Liver (tissue), 9 donors: ENCODE measurements around the gene HTR4. TPM values are rescaled to one million over a fixed set of nuclear protein-coding genes. Genes with fewer than 3 reads are reported as not detected.

Experiments
- DNase-seq: peaks from one replicate; pipeline ENCODE4 v3.0.0-alpha.2; 2017; ENCODE audit warnings: low spot score
- H3K27ac ChIP-seq, 2 donors: one replicate each; pipeline ENCODE4 v1.7.0; 2013; ENCODE audit warnings: inconsistent platforms in 2 of 2, low read length in 2 of 2, control low read depth in 1 of 2, low read depth in 1 of 2, mild to moderate bottlenecking in 1 of 2
- H3K27me3 ChIP-seq, 4 donors: one replicate each; pipeline versions ENCODE4 v1.6.1 to v1.7.0; 2013; ENCODE audit warnings: low read length in 3 of 4, inconsistent platforms in 1 of 4, mild to moderate bottlenecking in 1 of 4, moderate library complexity in 1 of 4; ENCODE audit not compliant: control insufficient read depth in 4 of 4, insufficient read depth in 4 of 4
- H3K36me3 ChIP-seq, 4 donors: one replicate each; pipeline versions ENCODE4 v1.6.1 to v1.7.0; 2013; ENCODE audit warnings: low read length in 3 of 4, mild to moderate bottlenecking in 3 of 4, low read depth in 1 of 4, moderate library complexity in 1 of 4; ENCODE audit not compliant: control insufficient read depth in 4 of 4, insufficient read depth in 3 of 4
- H3K4me1 ChIP-seq, 4 donors: one replicate each; pipeline versions ENCODE4 v1.6.1 to v1.7.0; 2013; ENCODE audit warnings: low read length in 3 of 4, mild to moderate bottlenecking in 3 of 4, moderate library complexity in 1 of 4; ENCODE audit not compliant: control insufficient read depth in 4 of 4, insufficient read depth in 4 of 4
- H3K4me3 ChIP-seq, 3 donors: one replicate each; pipeline versions ENCODE4 v1.6.1 to v1.7.0; 2013; ENCODE audit warnings: low read length in 3 of 3, control low read depth in 1 of 3, low read depth in 1 of 3, mild to moderate bottlenecking in 1 of 3
- H3K9ac ChIP-seq, 2 donors: one replicate each; pipeline ENCODE4 v1.7.0; 2013; ENCODE audit warnings: low read length in 2 of 2, mild to moderate bottlenecking in 2 of 2, moderate library complexity in 2 of 2, control low read depth in 1 of 2, low read depth in 1 of 2
- H3K9me3 ChIP-seq, 4 donors: one replicate each; pipeline versions ENCODE4 v1.6.1 to v1.7.0; 2013; ENCODE audit warnings: low read length in 3 of 4; ENCODE audit not compliant: control insufficient read depth in 4 of 4
- EGR1 ChIP-seq, 2 donors: IDR thresholded peaks; 2 replicates each; pipeline ENCODE4 v1.6.1; 2016 to 2018; ENCODE audit warnings: antibody characterized with exemption in 2 of 2, low read depth in 2 of 2
- FOXA2 ChIP-seq: IDR thresholded peaks from 2 replicates; pipeline ENCODE4 v1.6.1; 2016; ENCODE audit warnings: antibody characterized with exemption
- GABPA ChIP-seq, 2 donors: IDR thresholded peaks in 1 of 2; conservative IDR thresholded peaks in 1 of 2; 2 replicates each; pipeline ENCODE4 v1.6.1; 2016; ENCODE audit warnings: antibody characterized with exemption in 2 of 2, mild to moderate bottlenecking in 1 of 2, moderate library complexity in 1 of 2
- HNF4G ChIP-seq: IDR thresholded peaks from 2 replicates; pipeline ENCODE4 v1.6.1; 2016; ENCODE audit warnings: antibody characterized with exemption
- MAX ChIP-seq: IDR thresholded peaks from 2 replicates; pipeline ENCODE4 v1.6.1; 2016; ENCODE audit warnings: antibody characterized with exemption
- RAD21 ChIP-seq, 2 donors: IDR thresholded peaks; 2 replicates each; pipeline ENCODE4 v1.6.1; 2016; ENCODE audit warnings: antibody characterized with exemption in 2 of 2, mild to moderate bottlenecking in 2 of 2
- RXRA ChIP-seq, 2 donors: IDR thresholded peaks; 2 replicates each; pipeline ENCODE4 v1.6.1; 2017 to 2018; ENCODE audit warnings: antibody characterized with exemption in 2 of 2, mild to moderate bottlenecking in 1 of 2
- YY1 ChIP-seq: IDR thresholded peaks from 2 replicates; pipeline ENCODE4 v1.6.1; 2016; ENCODE audit warnings: antibody characterized with exemption, mild to moderate bottlenecking
- WGBS: extraction: QIAGEN DNeasy Blood & Tissue Kit; methylation state at CpG from one replicate; pipeline ENCODE4 v1.1.7; 2013; 5-methylcytosine and 5-hydroxymethylcytosine counted together
- polyA plus RNA-seq, 2 donors: library from polyadenylated mRNA; stranded (reverse) in 1 of 2; unstranded in 1 of 2; fragments of 200-250 nt in 1 of 2; fragments of >200 nt in 1 of 2; fragmentation: Nextera tagmentation in 1 of 2; extraction: Ambion mirVana in 1 of 2; gene quantifications; one replicate each; pipeline versions ENCODE4 v1.2.1 to v1.2.3, GENCODE V29; 2013 to 2015
- total RNA-seq, 2 donors: library from RNA; depleted of rRNA; stranded (reverse); fragments of >200 nt; gene quantifications; one replicate each; pipeline ENCODE4 v1.2.3, GENCODE V29; 2014
- TF ChIP-seq, protein P1 (sequence below): IDR thresholded peaks from 2 replicates; pipeline ENCODE4 v1.6.1; 2016; ENCODE audit warnings: antibody characterized with exemption, mild to moderate bottlenecking
- TF ChIP-seq, protein P2 (sequence below): IDR thresholded peaks from 2 replicates; pipeline ENCODE4 v1.6.1; 2016; ENCODE audit warnings: antibody characterized with exemption
- TF ChIP-seq, protein P3 (sequence below): IDR thresholded peaks from 2 replicates; pipeline ENCODE4 v1.6.1; 2016; ENCODE audit warnings: antibody characterized with exemption
- donor health status: healthy.
- donor health status: healthy.
- donor health status: healthy.
- donor health status: healthy.
- donor health status: healthy.

The HTR4 gene
- total and polyA plus RNA-seq, 4 donors, result 0.19 to 2.4 (median 0.98) TPM

- TF ChIP-seq, protein P1, sequence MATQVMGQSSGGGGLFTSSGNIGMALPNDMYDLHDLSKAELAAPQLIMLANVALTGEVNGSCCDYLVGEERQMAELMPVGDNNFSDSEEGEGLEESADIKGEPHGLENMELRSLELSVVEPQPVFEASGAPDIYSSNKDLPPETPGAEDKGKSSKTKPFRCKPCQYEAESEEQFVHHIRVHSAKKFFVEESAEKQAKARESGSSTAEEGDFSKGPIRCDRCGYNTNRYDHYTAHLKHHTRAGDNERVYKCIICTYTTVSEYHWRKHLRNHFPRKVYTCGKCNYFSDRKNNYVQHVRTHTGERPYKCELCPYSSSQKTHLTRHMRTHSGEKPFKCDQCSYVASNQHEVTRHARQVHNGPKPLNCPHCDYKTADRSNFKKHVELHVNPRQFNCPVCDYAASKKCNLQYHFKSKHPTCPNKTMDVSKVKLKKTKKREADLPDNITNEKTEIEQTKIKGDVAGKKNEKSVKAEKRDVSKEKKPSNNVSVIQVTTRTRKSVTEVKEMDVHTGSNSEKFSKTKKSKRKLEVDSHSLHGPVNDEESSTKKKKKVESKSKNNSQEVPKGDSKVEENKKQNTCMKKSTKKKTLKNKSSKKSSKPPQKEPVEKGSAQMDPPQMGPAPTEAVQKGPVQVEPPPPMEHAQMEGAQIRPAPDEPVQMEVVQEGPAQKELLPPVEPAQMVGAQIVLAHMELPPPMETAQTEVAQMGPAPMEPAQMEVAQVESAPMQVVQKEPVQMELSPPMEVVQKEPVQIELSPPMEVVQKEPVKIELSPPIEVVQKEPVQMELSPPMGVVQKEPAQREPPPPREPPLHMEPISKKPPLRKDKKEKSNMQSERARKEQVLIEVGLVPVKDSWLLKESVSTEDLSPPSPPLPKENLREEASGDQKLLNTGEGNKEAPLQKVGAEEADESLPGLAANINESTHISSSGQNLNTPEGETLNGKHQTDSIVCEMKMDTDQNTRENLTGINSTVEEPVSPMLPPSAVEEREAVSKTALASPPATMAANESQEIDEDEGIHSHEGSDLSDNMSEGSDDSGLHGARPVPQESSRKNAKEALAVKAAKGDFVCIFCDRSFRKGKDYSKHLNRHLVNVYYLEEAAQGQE, result no peak
- TF ChIP-seq RAD21 (IDR thresholded peaks at IDR 0.05) (no peak), RXRA (IDR thresholded peaks at IDR 0.05) (no peak)
Measured at GRCh38 chr5:148514344-148514743, 140.0 kb downstream of the HTR4 start (continued).

GRCh38 chr5:148512498-148512897, 141.8 kb downstream of the HTR4 start:
- DNase-seq, result no peak
- TF ChIP-seq EGR1 (IDR thresholded peaks at IDR 0.05; ENCODE audit: low read depth in 2 of 2) (no peak), FOXA2 (no peak), YY1 (no peak)
- TF ChIP-seq, protein P2, sequence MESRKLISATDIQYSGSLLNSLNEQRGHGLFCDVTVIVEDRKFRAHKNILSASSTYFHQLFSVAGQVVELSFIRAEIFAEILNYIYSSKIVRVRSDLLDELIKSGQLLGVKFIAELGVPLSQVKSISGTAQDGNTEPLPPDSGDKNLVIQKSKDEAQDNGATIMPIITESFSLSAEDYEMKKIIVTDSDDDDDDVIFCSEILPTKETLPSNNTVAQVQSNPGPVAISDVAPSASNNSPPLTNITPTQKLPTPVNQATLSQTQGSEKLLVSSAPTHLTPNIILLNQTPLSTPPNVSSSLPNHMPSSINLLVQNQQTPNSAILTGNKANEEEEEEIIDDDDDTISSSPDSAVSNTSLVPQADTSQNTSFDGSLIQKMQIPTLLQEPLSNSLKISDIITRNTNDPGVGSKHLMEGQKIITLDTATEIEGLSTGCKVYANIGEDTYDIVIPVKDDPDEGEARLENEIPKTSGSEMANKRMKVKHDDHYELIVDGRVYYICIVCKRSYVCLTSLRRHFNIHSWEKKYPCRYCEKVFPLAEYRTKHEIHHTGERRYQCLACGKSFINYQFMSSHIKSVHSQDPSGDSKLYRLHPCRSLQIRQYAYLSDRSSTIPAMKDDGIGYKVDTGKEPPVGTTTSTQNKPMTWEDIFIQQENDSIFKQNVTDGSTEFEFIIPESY, result no peak
- 92% methylated on average over 9 of the region's 9 CpGs for WGBS
- no peaks in the 10 kb centered on the region for H3K4me1 ChIP-seq
- H3K27me3 ChIP-seq, result no peaks in the 10 kb centered on the region
- no peaks in the 10 kb centered on the region for H3K36me3 ChIP-seq
- H3K9ac ChIP-seq, result no peak overlapping the region
- H3K9me3 ChIP-seq, result no peaks in the 10 kb centered on the region
- H3K27ac ChIP-seq, result no peak overlapping the region
- H3K4me3 ChIP-seq, result no peak overlapping the region

- DNase-seq, result no peak
- Histone ChIP-seq H3K36me3 (no peaks in the 10 kb centered on the region), H3K27ac (no peak overlapping the region), H3K4me3 (no peak overlapping the region), H3K4me1 (no peaks in the 10 kb centered on the region), H3K9me3 (no peaks in the 10 kb centered on the region), H3K9ac (no peak overlapping the region), H3K27me3 (no peaks in the 10 kb centered on the region)
- TF ChIP-seq, protein P2, result no peak
- TF ChIP-seq GABPA (IDR thresholded peaks at IDR 0.05 in 1 of 2, conservative IDR thresholded peaks at IDR 0.05 in 1 of 2) (no peak), YY1 (no peak), HNF4G (no peak), MAX (no peak)
- TF ChIP-seq, protein P3, sequence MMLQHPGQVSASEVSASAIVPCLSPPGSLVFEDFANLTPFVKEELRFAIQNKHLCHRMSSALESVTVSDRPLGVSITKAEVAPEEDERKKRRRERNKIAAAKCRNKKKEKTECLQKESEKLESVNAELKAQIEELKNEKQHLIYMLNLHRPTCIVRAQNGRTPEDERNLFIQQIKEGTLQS, result no peak
- 58% methylated on average over 1 of the region's 1 CpG for WGBS
Measured at GRCh38 chr5:148511810-148512347, 142.4 kb downstream of the HTR4 start.
